Activated CD8-positive, alpha-beta memory T cell treated with anti-CD3 and anti-CD28 coated beads for 1 hour (primary cell): Measurements from ENCODE around the gene ULK4.

Source experiments
- DNase-seq, 2 donors: peaks; one replicate each; pipeline ENCODE4 v3.0.0-alpha.2; 2020; ENCODE audit warnings: low read depth in 1 of 2; ENCODE audit errors: extremely low read depth in 1 of 2

Gene ULK4

GRCh38 chr3:41519746-41520145 lies 442.2 kb downstream of the ULK4 start:
- no peak for DNase-seq

GRCh38 chr3:41518626-41519025 lies 443.3 kb downstream of the ULK4 start:
- DNase-seq, result no peak

GRCh38 chr3:41508063-41508696 lies 453.7 kb downstream of the ULK4 start:
- DNase-seq, result no peak

GRCh38 chr3:41507336-41508062 lies 454.4 kb downstream of the ULK4 start:
- DNase-seq, result no peak

GRCh38 chr3:41503998-41504623 lies 457.8 kb downstream of the ULK4 start:
- no peak for DNase-seq

GRCh38 chr3:41502481-41502880 lies 459.4 kb downstream of the ULK4 start:
- no peak for DNase-seq

- no peak for DNase-seq
These were observed 459.9 kb downstream of the ULK4 start for GRCh38 chr3:41502023-41502422.

- DNase-seq, result no peak
These were observed 463.1 kb downstream of the ULK4 start for GRCh38 chr3:41498847-41499246.

GRCh38 chr3:41490360-41490759 lies 471.5 kb downstream of the ULK4 start:
- DNase-seq, result no peak

- no peak for DNase-seq
These were observed 472.7 kb downstream of the ULK4 start for GRCh38 chr3:41489231-41489630.

GRCh38 chr3:41488501-41488900 lies 473.4 kb downstream of the ULK4 start:
- no peak for DNase-seq

- DNase-seq, result no peak
These were observed 476.4 kb downstream of the ULK4 start for GRCh38 chr3:41485484-41485883.

GRCh38 chr3:41482134-41482533 lies 479.8 kb downstream of the ULK4 start:
- no peak for DNase-seq

- DNase-seq, result no peak
These were observed 483.6 kb downstream of the ULK4 start for GRCh38 chr3:41478278-41478677.

GRCh38 chr3:41477399-41478014 lies 484.4 kb downstream of the ULK4 start:
- DNase-seq, result no peak

- DNase-seq, result no peak
These were observed 492.8 kb downstream of the ULK4 start for GRCh38 chr3:41469083-41469482.

- DNase-seq, result no peak
These were observed 494.4 kb downstream of the ULK4 start for GRCh38 chr3:41467481-41467880.

GRCh38 chr3:41464858-41465257 lies 497.0 kb downstream of the ULK4 start:
- no peak for DNase-seq

- no peak for DNase-seq
These were observed 497.5 kb downstream of the ULK4 start for GRCh38 chr3:41464401-41464800.

GRCh38 chr3:41462103-41462691 lies 499.7 kb downstream of the ULK4 start:
- no peak for DNase-seq

GRCh38 chr3:41460736-41461135 lies 501.2 kb downstream of the ULK4 start:
- no peak for DNase-seq
